ENCODE results near the gene RASL11A.

The RASL11A gene

GRCh38 chr13:27300941-27301586 lies 30.4 kb downstream of the RASL11A start:
- H3K4me3 ChIP-seq (ENCODE audit: low read length), result no peak overlapping the region
- DNase-seq, result no peak
- WGBS (ENCODE audit: extremely low coverage, insufficient coverage, low lambda C conversion rate), result no CpG with 5 or more reads among the region's 6 CpGs

GRCh38 chr13:27302643-27303262 lies 32.1 kb downstream of the RASL11A start:
- Histone ChIP-seq H3K4me3 (ENCODE audit: low read length) (no peak overlapping the region), H3K4me1 (ENCODE audit: control insufficient read depth, low read depth, low read length) (no peaks in the 10 kb centered on the region), H3K27ac (ENCODE audit: low read depth, low read length) (no peak overlapping the region), H4K8ac (ENCODE audit: low read depth, low read length) (no peak overlapping the region), H3K18ac (ENCODE audit: low read length) (no peak overlapping the region), H3K56ac (ENCODE audit: low read length) (no peak overlapping the region), H3K4me2 (ENCODE audit: low read length) (no peak overlapping the region), H2BK5ac (ENCODE audit: low read length) (no peak overlapping the region), H2BK15ac (replicated peaks; ENCODE audit: low read depth) (no peak overlapping the region), H3K27me3 (ENCODE audit: insufficient read depth, low read length, poor library complexity) (no peaks in the 10 kb centered on the region), H3K9ac (ENCODE audit: low read length) (no peak overlapping the region), H3K79me1 (ENCODE audit: low read length) (no peaks in the 10 kb centered on the region), H4K5ac (ENCODE audit: low read length) (no peak overlapping the region), H3K4ac (ENCODE audit: low read depth, low read length) (no peak overlapping the region), H3K79me2 (ENCODE audit: control insufficient read depth, insufficient read depth, low read length) (no peaks in the 10 kb centered on the region), H3K36me3 (ENCODE audit: control insufficient read depth, insufficient read depth, low read length) (no peaks in the 10 kb centered on the region), H2AK5ac (ENCODE audit: low read length) (no peak overlapping the region), H2BK120ac (ENCODE audit: low read depth, low read length) (no peak overlapping the region), H3K23ac (ENCODE audit: low read length) (no peak overlapping the region)
- no peak for DNase-seq
- WGBS (ENCODE audit: extremely low coverage, insufficient coverage, low lambda C conversion rate), result no CpG with 5 or more reads among the region's 4 CpGs

More at GRCh38 chr13:27300941-27301586, 30.4 kb downstream of the RASL11A start:
- Histone ChIP-seq H3K36me3 (ENCODE audit: control insufficient read depth, insufficient read depth, low read length) (no peaks in the 10 kb centered on the region), H3K9ac (ENCODE audit: low read length) (no peak overlapping the region), H3K23ac (ENCODE audit: low read length) (no peak overlapping the region), H4K5ac (ENCODE audit: low read length) (no peak overlapping the region), H2BK120ac (ENCODE audit: low read depth, low read length) (no peak overlapping the region), H3K4me2 (ENCODE audit: low read length) (no peak overlapping the region), H3K4ac (ENCODE audit: low read depth, low read length) (no peak overlapping the region), H2BK5ac (ENCODE audit: low read length) (no peak overlapping the region), H2AK5ac (ENCODE audit: low read length) (no peak overlapping the region), H4K8ac (ENCODE audit: low read depth, low read length) (no peak overlapping the region), H3K18ac (ENCODE audit: low read length) (no peak overlapping the region), H3K79me1 (ENCODE audit: low read length) (no peaks in the 10 kb centered on the region), H3K56ac (ENCODE audit: low read length) (no peak overlapping the region), H3K4me1 (ENCODE audit: control insufficient read depth, low read depth, low read length) (no peaks in the 10 kb centered on the region), H3K27ac (ENCODE audit: low read depth, low read length) (no peak overlapping the region), H3K27me3 (ENCODE audit: insufficient read depth, low read length, poor library complexity) (no peaks in the 10 kb centered on the region), H2BK15ac (replicated peaks; ENCODE audit: low read depth) (no peak overlapping the region), H3K79me2 (ENCODE audit: control insufficient read depth, insufficient read depth, low read length) (no peaks in the 10 kb centered on the region)

- Histone ChIP-seq H3K79me1 (ENCODE audit: low read length) (no peaks in the 10 kb centered on the region), H4K5ac (ENCODE audit: low read length) (no peak overlapping the region), H3K4me3 (ENCODE audit: low read length) (no peak overlapping the region), H3K4ac (ENCODE audit: low read depth, low read length) (no peak overlapping the region), H2AK5ac (ENCODE audit: low read length) (no peak overlapping the region), H3K4me1 (ENCODE audit: control insufficient read depth, low read depth, low read length) (no peaks in the 10 kb centered on the region), H2BK15ac (replicated peaks; ENCODE audit: low read depth) (no peak overlapping the region), H3K23ac (ENCODE audit: low read length) (no peak overlapping the region), H3K27me3 (ENCODE audit: insufficient read depth, low read length, poor library complexity) (no peaks in the 10 kb centered on the region), H3K79me2 (ENCODE audit: control insufficient read depth, insufficient read depth, low read length) (no peaks in the 10 kb centered on the region), H2BK5ac (ENCODE audit: low read length) (no peak overlapping the region), H3K56ac (ENCODE audit: low read length) (no peak overlapping the region), H3K36me3 (ENCODE audit: control insufficient read depth, insufficient read depth, low read length) (no peaks in the 10 kb centered on the region), H3K18ac (ENCODE audit: low read length) (no peak overlapping the region), H3K27ac (ENCODE audit: low read depth, low read length) (no peak overlapping the region), H3K9ac (ENCODE audit: low read length) (no peak overlapping the region), H4K8ac (ENCODE audit: low read depth, low read length) (no peak overlapping the region), H3K4me2 (ENCODE audit: low read length) (no peak overlapping the region), H2BK120ac (ENCODE audit: low read depth, low read length) (no peak overlapping the region)
- DNase-seq, result no peak
- no CpG with 5 or more reads among the region's 4 CpGs for WGBS (ENCODE audit: extremely low coverage, insufficient coverage, low lambda C conversion rate)
These were observed 33.5 kb downstream of the RASL11A start for GRCh38 chr13:27304099-27304498.

GRCh38 chr13:27304611-27305010 lies 34.0 kb downstream of the RASL11A start:
- Histone ChIP-seq H2BK15ac (replicated peaks; ENCODE audit: low read depth) (no peak overlapping the region), H3K9ac (ENCODE audit: low read length) (no peak overlapping the region), H3K56ac (ENCODE audit: low read length) (no peak overlapping the region), H3K23ac (ENCODE audit: low read length) (no peak overlapping the region), H2BK120ac (ENCODE audit: low read depth, low read length) (no peak overlapping the region), H3K27ac (ENCODE audit: low read depth, low read length) (no peak overlapping the region), H3K27me3 (ENCODE audit: insufficient read depth, low read length, poor library complexity) (no peaks in the 10 kb centered on the region), H3K4me3 (ENCODE audit: low read length) (no peak overlapping the region), H3K4me1 (ENCODE audit: control insufficient read depth, low read depth, low read length) (no peaks in the 10 kb centered on the region), H4K8ac (ENCODE audit: low read depth, low read length) (no peak overlapping the region), H4K5ac (ENCODE audit: low read length) (no peak overlapping the region), H3K36me3 (ENCODE audit: control insufficient read depth, insufficient read depth, low read length) (no peaks in the 10 kb centered on the region), H3K18ac (ENCODE audit: low read length) (no peak overlapping the region), H3K79me2 (ENCODE audit: control insufficient read depth, insufficient read depth, low read length) (no peaks in the 10 kb centered on the region), H2AK5ac (ENCODE audit: low read length) (no peak overlapping the region), H2BK5ac (ENCODE audit: low read length) (no peak overlapping the region), H3K4me2 (ENCODE audit: low read length) (no peak overlapping the region), H3K4ac (ENCODE audit: low read depth, low read length) (no peak overlapping the region), H3K79me1 (ENCODE audit: low read length) (no peaks in the 10 kb centered on the region)
- no CpG with 5 or more reads among the region's 2 CpGs for WGBS (ENCODE audit: extremely low coverage, insufficient coverage, low lambda C conversion rate)
- DNase-seq, result no peak

- DNase-seq, result no peak
- H3K4me1 ChIP-seq (ENCODE audit: control insufficient read depth, low read depth, low read length), result no peaks in the 10 kb centered on the region
- no peaks in the 10 kb centered on the region for H3K27me3 ChIP-seq (ENCODE audit: insufficient read depth, low read length, poor library complexity)
- H3K79me1 ChIP-seq (ENCODE audit: low read length), result no peaks in the 10 kb centered on the region
- no peak overlapping the region for H3K4ac ChIP-seq (ENCODE audit: low read depth, low read length)
- H2BK15ac ChIP-seq (replicated peaks; ENCODE audit: low read depth), result no peak overlapping the region
- H3K23ac ChIP-seq (ENCODE audit: low read length), result no peak overlapping the region
- no peaks in the 10 kb centered on the region for H3K79me2 ChIP-seq (ENCODE audit: control insufficient read depth, insufficient read depth, low read length)
- no CpG with 5 or more reads among the region's 5 CpGs for WGBS (ENCODE audit: extremely low coverage, insufficient coverage, low lambda C conversion rate)
- H2BK5ac ChIP-seq (ENCODE audit: low read length), result no peak overlapping the region
- no peak overlapping the region for H3K9ac ChIP-seq (ENCODE audit: low read length)
- H3K18ac ChIP-seq (ENCODE audit: low read length), result no peak overlapping the region
- no peak overlapping the region for H3K56ac ChIP-seq (ENCODE audit: low read length)
- H3K4me2 ChIP-seq (ENCODE audit: low read length), result no peak overlapping the region
- no peak overlapping the region for H2AK5ac ChIP-seq (ENCODE audit: low read length)
- no peak overlapping the region for H3K27ac ChIP-seq (ENCODE audit: low read depth, low read length)
- no peak overlapping the region for H4K8ac ChIP-seq (ENCODE audit: low read depth, low read length)
- no peak overlapping the region for H2BK120ac ChIP-seq (ENCODE audit: low read depth, low read length)
- H3K4me3 ChIP-seq (ENCODE audit: low read length), result no peak overlapping the region
- no peaks in the 10 kb centered on the region for H3K36me3 ChIP-seq (ENCODE audit: control insufficient read depth, insufficient read depth, low read length)
- H4K5ac ChIP-seq (ENCODE audit: low read length), result no peak overlapping the region
These were observed 35.7 kb downstream of the RASL11A start for GRCh38 chr13:27306364-27306763.

GRCh38 chr13:27308941-27309340 lies 38.3 kb downstream of the RASL11A start:
- no peak overlapping the region for H3K4me2 ChIP-seq (ENCODE audit: low read length)
- no peak overlapping the region for H4K5ac ChIP-seq (ENCODE audit: low read length)
- H3K56ac ChIP-seq (ENCODE audit: low read length), result no peak overlapping the region
- no peak overlapping the region for H3K18ac ChIP-seq (ENCODE audit: low read length)
- H3K79me1 ChIP-seq (ENCODE audit: low read length), result no peaks in the 10 kb centered on the region
- H2BK120ac ChIP-seq (ENCODE audit: low read depth, low read length), result no peak overlapping the region
- H3K27ac ChIP-seq (ENCODE audit: low read depth, low read length), result no peak overlapping the region
- H3K23ac ChIP-seq (ENCODE audit: low read length), result no peak overlapping the region
- H3K36me3 ChIP-seq (ENCODE audit: control insufficient read depth, insufficient read depth, low read length), result no peaks in the 10 kb centered on the region
- no peak overlapping the region for H3K9ac ChIP-seq (ENCODE audit: low read length)
- H3K79me2 ChIP-seq (ENCODE audit: control insufficient read depth, insufficient read depth, low read length), result no peaks in the 10 kb centered on the region
- no peak overlapping the region for H4K8ac ChIP-seq (ENCODE audit: low read depth, low read length)
- H2BK15ac ChIP-seq (replicated peaks; ENCODE audit: low read depth), result no peak overlapping the region
- no peaks in the 10 kb centered on the region for H3K27me3 ChIP-seq (ENCODE audit: insufficient read depth, low read length, poor library complexity)
- H3K4me1 ChIP-seq (ENCODE audit: control insufficient read depth, low read depth, low read length), result no peaks in the 10 kb centered on the region
- no peak overlapping the region for H2BK5ac ChIP-seq (ENCODE audit: low read length)
- H3K4ac ChIP-seq (ENCODE audit: low read depth, low read length), result no peak overlapping the region
- H2AK5ac ChIP-seq (ENCODE audit: low read length), result no peak overlapping the region
- no peak overlapping the region for H3K4me3 ChIP-seq (ENCODE audit: low read length)
- no CpG with 5 or more reads among the region's 19 CpGs for WGBS (ENCODE audit: extremely low coverage, insufficient coverage, low lambda C conversion rate)
- DNase-seq, result no peak

Measured in mesendoderm (in vitro differentiated cells).